ENCODE data around the gene INPP5A.

GRCh38 chr10:132497861-132498561, 39.6 kb upstream of the INPP5A start:
- no peak for TF ChIP-seq FOXK1 (CRISPR knock-in tag; IDR thresholded peaks at IDR 0.05; ENCODE audit: borderline replicate concordance, low read depth)
- no peak for TF ChIP-seq ZNF543 (CRISPR knock-in tag; IDR thresholded peaks at IDR 0.05)
- no peak for TF ChIP-seq IRX3 (CRISPR knock-in tag; IDR thresholded peaks at IDR 0.05; ENCODE audit: borderline replicate concordance, low read depth)
- TF ChIP-seq KDM6A (CRISPR knock-in tag; IDR thresholded peaks at IDR 0.05; ENCODE audit: low read depth) = no peak
- TF ChIP-seq MAX (IDR thresholded peaks at IDR 0.05) = no peak
- no peak for TF ChIP-seq TAF1 (CRISPR knock-in tag; IDR thresholded peaks at IDR 0.05)
- TF ChIP-seq CTCF (CRISPR knock-in tag; IDR thresholded peaks at IDR 0.05) = no peak
- TF ChIP-seq ZNF318 (CRISPR knock-in tag; IDR thresholded peaks at IDR 0.05) = no peak
- TF ChIP-seq GABPB1 (CRISPR knock-in tag; IDR thresholded peaks at IDR 0.05) = no peak

Measured in HepG2 (cell line).